HG03064 (cell line): ENCODE results near the gene TSPAN15.
A peak's percentile ranks its signal among the peaks of the same experiment; 100 is the strongest.

Experiments used
- ATAC-seq: cut with Tn5 transposase; IDR thresholded peaks from one replicate; pipeline ENCODE4 v1.9.1; 2021; ENCODE audit warnings: low read depth; ENCODE audit not compliant: unreplicated experiment

The TSPAN15 gene

GRCh38 chr10:69451209-69451783 is at the start of gene TSPAN15:
Gene TSPAN15 (plus strand): TSS chr10:69451465. CDS start chr10:69451595, 130 bp downstream.
- peak; percentile 78 for ATAC-seq

GRCh38 chr10:69402386-69402785 is 48.9 kb upstream of the TSPAN15 start:
- ATAC-seq = no peak

GRCh38 chr10:69403066-69403465 is 48.2 kb upstream of the TSPAN15 start:
- no peak for ATAC-seq

GRCh38 chr10:69403519-69403918 is 47.7 kb upstream of the TSPAN15 start:
- ATAC-seq = no peak

DNA sequence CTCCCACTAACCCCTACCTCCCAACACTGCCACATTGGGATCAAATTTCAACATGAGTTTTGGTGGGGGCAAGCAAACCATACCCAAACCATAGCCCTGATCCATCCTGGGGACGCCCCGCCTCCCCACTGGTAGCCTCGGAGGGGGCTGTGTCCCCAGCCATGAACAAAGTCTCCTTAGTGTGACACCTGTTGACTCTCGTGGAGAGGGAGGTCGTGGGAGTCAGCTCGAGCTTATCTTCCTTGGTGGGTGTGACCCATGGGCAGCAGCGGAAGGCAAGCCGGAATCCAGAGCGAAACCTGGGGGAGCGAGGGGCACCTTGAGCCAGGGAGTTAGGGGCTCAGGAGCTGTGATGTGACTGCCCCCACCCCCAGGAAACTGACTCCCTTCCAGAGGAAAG is 46.5 kb upstream of the TSPAN15 start:
- no peak for ATAC-seq

DNA sequence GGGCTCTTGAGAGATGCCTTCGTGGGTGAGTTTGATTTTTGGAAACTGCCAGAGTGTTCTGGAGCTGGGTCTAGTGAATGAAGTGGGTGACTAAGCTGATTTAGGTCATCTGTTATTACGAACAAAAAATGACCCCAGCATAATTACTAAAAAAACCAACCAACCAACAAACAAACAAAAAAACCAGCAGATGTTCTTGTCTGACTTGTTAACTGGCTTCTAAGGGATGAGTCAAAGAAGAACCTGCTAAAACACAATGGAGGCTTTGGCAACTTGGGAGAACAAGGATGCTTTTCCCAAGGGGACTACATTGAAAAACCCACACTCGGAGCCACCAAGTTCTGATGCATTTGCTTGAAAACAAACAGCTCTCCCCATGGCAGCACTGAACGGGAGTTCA is 46.0 kb upstream of the TSPAN15 start:
- ATAC-seq = no peak

- ATAC-seq = no peak
Observed at GRCh38 chr10:69406302-69406811, 44.9 kb upstream of the TSPAN15 start.

DNA sequence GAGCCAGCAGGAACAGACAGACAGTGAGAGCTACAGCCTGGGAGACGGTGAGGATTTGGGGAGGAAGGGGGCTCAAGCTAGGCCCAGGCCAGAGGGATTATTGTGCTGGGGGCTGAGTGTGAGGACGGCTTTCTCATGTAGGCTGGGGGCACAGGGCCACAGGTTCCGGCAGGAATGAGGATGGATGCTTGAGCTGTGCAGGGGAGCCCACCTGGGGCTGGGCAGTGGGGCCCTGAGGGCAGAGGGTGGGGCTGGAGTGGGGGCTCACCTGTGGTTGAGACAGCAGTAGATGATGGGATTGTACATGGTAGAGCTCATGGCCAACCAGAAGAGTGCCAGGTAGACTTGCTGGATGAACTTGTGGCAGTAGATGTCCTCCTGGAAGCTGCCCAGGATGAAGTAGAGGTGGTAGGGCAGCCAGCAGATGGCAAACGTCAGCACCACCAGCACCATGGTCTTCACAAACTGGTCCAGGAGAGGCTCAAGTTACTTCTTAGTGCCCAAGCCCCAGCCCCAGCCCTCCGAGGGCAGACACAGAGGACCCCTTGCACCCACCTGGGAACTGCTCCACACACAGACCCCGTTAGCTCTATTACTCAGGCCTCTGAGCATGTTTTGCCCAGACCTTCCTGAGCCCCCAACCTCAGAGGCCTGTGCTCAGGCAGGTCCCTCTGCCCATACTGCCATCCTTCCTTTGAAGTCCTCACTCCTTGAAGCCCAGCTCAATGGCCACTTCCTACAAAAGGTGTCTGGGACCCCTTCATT is 44.3 kb upstream of the TSPAN15 start:
- no peak for ATAC-seq

DNA sequence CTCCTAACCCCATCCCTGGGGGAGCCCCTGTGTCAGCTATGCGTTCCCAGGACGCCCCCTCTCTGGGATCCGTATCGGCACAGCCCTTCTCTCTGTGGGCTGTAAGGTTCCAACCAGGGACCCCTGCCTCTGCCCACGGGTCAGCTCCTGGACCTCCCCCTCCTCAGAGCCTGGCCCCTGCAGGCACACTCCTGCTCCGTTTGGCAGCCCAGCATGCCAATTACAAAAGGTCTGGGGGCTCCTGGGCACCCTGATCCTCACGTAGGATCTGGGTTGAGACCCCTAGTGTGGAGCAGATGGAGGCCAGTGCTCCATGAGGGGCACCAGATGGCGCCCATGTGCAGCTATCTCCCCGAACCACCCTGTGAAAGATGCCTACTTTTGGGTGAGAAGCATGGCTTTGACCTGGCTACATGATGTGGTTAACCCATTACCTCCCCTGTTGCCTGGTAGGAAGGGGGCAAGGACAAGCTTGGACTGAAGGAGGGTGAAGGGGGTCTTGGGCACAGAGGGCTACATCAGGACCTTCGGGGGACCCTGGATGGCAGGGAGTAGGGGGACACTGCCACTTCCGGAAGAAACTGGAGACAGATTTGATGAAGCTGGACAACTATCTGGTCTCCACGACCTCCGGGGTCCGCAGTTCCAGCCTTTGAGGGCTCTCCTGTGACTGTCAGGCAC is 43.5 kb upstream of the TSPAN15 start:
- no peak for ATAC-seq

- ATAC-seq = peak; percentile 76
Observed at GRCh38 chr10:69408318-69409175, 42.7 kb upstream of the TSPAN15 start.

DNA sequence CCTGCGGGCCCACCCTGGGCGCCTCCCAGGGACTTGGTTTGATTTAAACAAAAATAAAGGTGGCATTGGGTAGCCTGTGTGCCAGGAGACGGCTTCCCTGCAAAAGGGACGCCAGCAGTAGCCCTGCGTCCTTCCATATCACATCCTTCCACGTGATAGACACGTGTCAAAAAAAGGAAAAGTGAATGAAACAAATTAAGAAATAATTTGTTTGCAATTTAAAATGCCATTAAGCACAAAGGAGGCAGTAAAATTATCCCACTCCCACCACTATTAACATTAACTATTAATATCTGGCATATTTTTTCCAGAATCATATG is 42.1 kb upstream of the TSPAN15 start:
- no peak for ATAC-seq

DNA sequence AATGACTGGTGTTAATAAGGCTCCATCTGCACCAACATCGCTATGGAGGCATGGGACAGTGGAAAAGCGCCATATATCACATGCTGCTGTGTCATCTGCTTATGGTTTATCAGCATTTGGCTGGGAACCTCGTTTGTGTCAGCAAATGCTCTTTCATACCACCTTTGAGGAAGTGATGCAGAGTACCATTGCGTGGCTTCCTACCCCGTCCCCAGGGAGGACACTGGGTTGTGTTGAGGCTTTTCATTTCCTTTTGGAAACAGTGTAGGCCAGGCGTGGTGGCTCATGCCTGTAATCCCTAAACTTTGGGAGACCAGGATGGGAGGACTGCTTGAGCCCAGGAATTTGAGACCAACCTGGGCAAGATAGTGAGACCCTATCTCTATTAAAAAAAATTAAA is 41.3 kb upstream of the TSPAN15 start:
- ATAC-seq = no peak

GRCh38 chr10:69410487-69410886 is 40.8 kb upstream of the TSPAN15 start:
- no peak for ATAC-seq

GRCh38 chr10:69411476-69411875 is 39.8 kb upstream of the TSPAN15 start:
- no peak for ATAC-seq

DNA sequence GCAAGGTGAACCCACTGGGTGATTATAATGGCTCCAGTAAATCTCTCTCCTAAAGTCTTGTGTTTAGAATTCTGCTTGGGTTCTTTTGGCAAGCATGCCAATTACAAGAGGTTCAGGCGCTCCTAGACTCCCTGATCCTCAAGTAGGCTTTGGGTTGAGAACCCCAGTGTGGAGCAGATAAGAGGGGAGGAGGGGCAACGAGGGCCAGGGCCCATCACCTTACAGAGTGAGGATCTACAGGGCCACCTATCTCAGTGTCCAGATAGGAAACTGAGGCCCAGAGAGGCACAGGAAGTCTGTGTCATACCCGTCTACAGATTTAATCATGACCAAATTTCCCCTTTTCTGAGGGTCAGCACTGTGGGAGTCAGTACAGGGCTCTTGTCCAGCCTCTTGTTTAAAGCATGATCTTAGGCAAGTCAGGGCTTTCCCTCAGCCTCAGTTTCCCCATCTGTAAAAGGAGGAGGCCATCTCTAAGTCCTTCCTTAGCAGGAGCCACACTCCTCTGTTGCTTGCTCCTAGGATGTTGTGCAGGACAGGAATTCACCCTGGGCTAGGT is 39.0 kb upstream of the TSPAN15 start:
- ATAC-seq = no peak

- no peak for ATAC-seq
Observed at GRCh38 chr10:69413221-69413865, 37.9 kb upstream of the TSPAN15 start.

- no peak for ATAC-seq
Observed at GRCh38 chr10:69414036-69415018, 36.9 kb upstream of the TSPAN15 start.

DNA sequence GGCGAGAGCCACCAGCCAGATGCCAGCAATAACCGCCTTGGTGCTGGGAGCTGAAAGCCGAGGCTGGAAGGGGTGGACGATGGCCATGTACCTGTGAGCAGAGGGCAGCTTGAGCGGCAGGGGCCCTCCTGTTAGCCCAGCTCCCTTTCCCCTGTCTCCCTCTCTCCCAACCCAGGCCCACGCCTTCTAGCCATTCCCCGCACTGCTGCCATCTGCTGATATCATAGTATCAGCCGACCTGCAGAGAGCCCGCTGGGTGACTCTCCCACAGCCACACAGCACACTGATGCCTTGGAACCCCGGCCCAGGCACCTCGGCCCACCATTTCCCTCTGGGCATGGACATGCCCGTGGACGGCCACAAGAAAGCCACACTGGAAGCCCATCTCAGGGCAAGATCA is 36.2 kb upstream of the TSPAN15 start:
- ATAC-seq = no peak

GRCh38 chr10:69415951-69416350 is 35.3 kb upstream of the TSPAN15 start:
- no peak for ATAC-seq
